SK-N-SH (cell line): ENCODE data around the gene TNFRSF1A.

Experiments
- GABPA ChIP-seq: IDR thresholded peaks from 2 replicates; pipeline ENCODE4 v1.4.0; 2012; ENCODE audit warnings: low read depth, mild to moderate bottlenecking
- NFIC ChIP-seq: IDR thresholded peaks from 2 replicates; pipeline ENCODE4 v1.4.0; 2012; ENCODE audit warnings: borderline replicate concordance
- RFX5 ChIP-seq: IDR thresholded peaks from 2 replicates; pipeline ENCODE4 v1.6.1; 2012; ENCODE audit warnings: mild to moderate bottlenecking, improper control_type of control experiment, low read length
- TF ChIP-seq, protein P1 (sequence below): fragments of 150-350 bp; IDR thresholded peaks from 2 replicates; pipeline ENCODE4 v1.6.1; 2017; ENCODE audit warnings: antibody characterized with exemption, low read length, low read depth, borderline replicate concordance

DNA sequence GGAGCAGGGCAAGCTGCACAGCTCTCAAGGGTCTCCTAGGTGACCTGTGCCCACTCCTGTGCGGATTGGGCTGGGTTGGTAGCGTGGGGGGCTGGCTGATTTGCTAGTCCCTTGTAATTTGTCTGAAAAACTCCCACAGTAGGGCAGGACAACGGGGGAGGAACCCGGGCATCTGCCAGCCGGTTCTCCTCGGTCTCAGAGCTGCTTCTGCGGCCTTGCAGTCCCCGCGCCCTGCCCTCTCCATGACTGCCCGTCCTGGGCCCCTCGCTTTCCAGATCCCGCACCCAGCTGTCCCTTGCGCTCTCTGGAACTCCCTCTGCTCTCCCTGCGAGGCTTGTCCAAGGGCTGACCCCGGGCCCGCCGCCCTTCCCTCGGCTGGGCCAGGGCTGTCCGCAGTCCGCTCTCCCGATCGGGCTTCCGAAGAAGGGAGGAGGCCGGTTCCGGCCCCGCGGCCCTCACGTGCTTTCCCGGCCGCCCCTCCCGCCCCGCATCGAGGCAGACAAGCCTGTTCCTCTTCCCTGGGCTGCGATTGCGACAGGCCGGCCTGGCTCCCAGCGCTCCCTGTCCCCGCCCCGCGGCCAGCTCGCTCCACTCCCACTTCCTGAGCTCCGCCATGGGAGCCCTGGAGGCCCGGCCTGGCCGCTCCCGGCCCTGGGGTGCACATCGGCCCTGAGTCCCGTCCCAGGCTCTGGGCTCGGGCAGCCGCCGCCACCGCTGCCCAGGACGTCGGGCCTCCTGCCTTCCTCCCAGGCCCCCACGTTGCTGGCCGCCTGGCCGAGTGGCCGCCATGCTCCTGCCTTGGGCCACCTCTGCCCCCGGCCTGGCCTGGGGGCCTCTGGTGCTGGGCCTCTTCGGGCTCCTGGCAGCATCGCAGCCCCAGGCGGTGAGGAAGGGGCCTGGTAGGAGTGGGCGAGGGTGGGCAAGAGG, 42.0 kb upstream of the TNFRSF1A start, which contains the start of gene LTBR:
- no peak for TF ChIP-seq RFX5
- TF ChIP-seq GABPA: no peak
- TF ChIP-seq, protein P1, sequence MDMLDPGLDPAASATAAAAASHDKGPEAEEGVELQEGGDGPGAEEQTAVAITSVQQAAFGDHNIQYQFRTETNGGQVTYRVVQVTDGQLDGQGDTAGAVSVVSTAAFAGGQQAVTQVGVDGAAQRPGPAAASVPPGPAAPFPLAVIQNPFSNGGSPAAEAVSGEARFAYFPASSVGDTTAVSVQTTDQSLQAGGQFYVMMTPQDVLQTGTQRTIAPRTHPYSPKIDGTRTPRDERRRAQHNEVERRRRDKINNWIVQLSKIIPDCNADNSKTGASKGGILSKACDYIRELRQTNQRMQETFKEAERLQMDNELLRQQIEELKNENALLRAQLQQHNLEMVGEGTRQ: no peak
- TF ChIP-seq NFIC: no peak
